ENCODE results near the gene ISM1. TPM values are rescaled to one million over a fixed set of nuclear protein-coding genes. Genes with fewer than 3 reads are reported as not detected.

The ISM1 gene
- polyA plus RNA-seq, 3 donors: not detected

DNA sequence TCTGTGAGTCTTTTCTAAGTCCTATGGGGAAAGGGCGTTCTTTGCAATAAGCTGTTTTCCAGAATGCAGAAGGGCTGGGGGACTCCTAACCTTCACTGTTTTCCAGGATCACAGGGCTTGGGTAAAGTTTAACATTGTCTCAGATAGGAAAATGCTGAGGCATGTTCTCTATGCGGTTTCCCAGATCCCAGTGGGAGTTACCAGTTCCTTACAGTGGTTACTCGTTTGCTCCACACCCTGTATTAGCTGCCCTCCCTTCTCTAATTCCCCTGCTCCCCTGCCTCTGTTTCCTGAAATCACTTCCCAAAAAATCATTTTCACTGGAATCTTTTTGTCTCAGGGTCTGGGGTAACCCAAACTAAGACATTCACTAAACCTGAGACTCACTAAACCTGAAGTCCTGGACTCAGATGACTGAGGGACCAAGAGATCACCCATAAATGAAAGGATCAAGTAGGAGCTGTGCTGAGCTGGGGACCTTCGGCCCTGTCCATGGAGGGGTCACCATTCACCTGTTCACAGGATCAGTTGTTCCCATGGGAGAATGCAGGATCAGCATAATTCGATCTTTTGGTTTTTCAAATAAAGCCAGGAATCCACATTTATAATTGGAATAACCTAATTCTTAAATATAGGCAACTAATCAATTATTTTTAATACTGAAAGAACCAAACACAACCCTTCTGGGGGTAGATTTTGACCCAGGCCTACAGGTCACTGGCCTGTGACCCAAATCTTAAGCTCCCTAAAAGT lies 76.2 kb downstream of the ISM1 start:
- no peak for DNase-seq
- no peak overlapping the region for H3K4me3 Mint-ChIP-seq
- peaks cover 0 to 6% (median 4%) of the 10 kb centered on the region in 3 donors for H3K27me3 Mint-ChIP-seq (ENCODE audit: low read depth in 3 of 3)
- no peak overlapping the region for H3K9ac ChIP-seq (ENCODE audit: insufficient read depth, low read length, poor library complexity, severe bottlenecking)
- no peaks in the 10 kb centered on the region for H4K20me1 ChIP-seq (ENCODE audit: insufficient read depth, low read length)
- no peak overlapping the region for H3K4me3 ChIP-seq (replicated peaks in 1 of 3; ENCODE audit: low read depth in 2 of 3, low read length in 3 of 3)
- H3K4me1 ChIP-seq (ENCODE audit: control insufficient read depth in 1 of 2, insufficient read depth in 2 of 2, low read length in 2 of 2): no peaks in the 10 kb centered on the region
- H3K36me3 Mint-ChIP-seq: no peaks in the 10 kb centered on the region
- no peaks in the 10 kb centered on the region for H3K79me2 ChIP-seq (ENCODE audit: insufficient read depth, low read length)
- no peaks in the 10 kb centered on the region for H3K4me1 Mint-ChIP-seq
- TF ChIP-seq CTCF (IDR thresholded peaks at IDR 0.05): no peak
- no peak overlapping the region for H2AFZ ChIP-seq (ENCODE audit: insufficient read depth, low read depth, low read length, poor library complexity, severe bottlenecking)
- 96% methylated on average over 3 of the region's 5 CpGs for WGBS (ENCODE audit: insufficient coverage)
- no peak overlapping the region for H3K27ac Mint-ChIP-seq
- no peaks in the 10 kb centered on the region for H3K27me3 ChIP-seq (ENCODE audit: control insufficient read depth in 2 of 2, insufficient read depth in 2 of 2, low read length in 2 of 2)
- intact Hi-C loops (cut with micrococcal nuclease): no loop called here
- H3K9me3 ChIP-seq (replicated peaks in 1 of 2; ENCODE audit: control insufficient read depth in 1 of 2, insufficient read depth in 1 of 2, low read length in 2 of 2): no peaks in the 10 kb centered on the region
- no peaks in the 10 kb centered on the region for H3K36me3 ChIP-seq (replicated peaks in 1 of 2; ENCODE audit: control insufficient read depth in 1 of 2, insufficient read depth in 2 of 2, low read length in 2 of 2)
- no peaks in the 10 kb centered on the region for H3K9me3 Mint-ChIP-seq
- no peak overlapping the region for H3K27ac ChIP-seq (ENCODE audit: low read depth in 1 of 2, low read length in 2 of 2)
- H3K4me2 ChIP-seq (replicated peaks; ENCODE audit: extremely low read depth, low read length, poor library complexity, severe bottlenecking): no peak overlapping the region

DNA sequence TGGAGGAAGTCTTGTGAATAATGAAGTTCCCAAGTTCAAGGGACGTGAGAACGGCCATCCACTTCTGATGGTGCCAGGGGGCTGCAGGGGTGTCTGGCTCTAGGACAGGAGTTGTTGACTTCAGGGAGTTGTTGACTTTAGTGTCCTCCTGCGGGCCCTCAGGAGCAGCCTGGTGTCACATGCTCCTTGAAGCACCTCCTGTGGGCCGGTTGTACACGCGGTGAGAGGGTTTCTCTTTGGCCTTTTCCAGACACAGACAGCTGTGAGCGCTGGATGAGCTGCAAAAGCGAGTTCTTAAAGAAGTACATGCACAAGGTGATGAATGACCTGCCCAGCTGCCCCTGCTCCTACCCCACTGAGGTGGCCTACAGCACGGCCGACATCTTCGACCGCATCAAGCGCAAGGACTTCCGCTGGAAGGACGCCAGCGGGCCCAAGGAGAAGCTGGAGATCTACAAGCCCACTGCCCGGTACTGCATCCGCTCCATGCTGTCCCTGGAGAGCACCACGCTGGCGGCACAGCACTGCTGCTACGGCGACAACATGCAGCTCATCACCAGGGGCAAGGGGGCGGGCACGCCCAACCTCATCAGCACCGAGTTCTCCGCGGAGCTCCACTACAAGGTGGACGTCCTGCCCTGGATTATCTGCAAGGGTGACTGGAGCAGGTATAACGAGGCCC lies 77.8 kb downstream of the ISM1 start:
- Histone ChIP-seq H3K9me3 (replicated peaks in 1 of 2; ENCODE audit: control insufficient read depth in 1 of 2, insufficient read depth in 1 of 2, low read length in 2 of 2) (no peaks in the 10 kb centered on the region), H3K36me3 (replicated peaks in 1 of 2; ENCODE audit: control insufficient read depth in 1 of 2, insufficient read depth in 2 of 2, low read length in 2 of 2) (no peaks in the 10 kb centered on the region), H3K4me1 (ENCODE audit: control insufficient read depth in 1 of 2, insufficient read depth in 2 of 2, low read length in 2 of 2) (no peaks in the 10 kb centered on the region), H4K20me1 (ENCODE audit: insufficient read depth, low read length) (no peaks in the 10 kb centered on the region), H2AFZ (ENCODE audit: insufficient read depth, low read depth, low read length, poor library complexity, severe bottlenecking) (no peak overlapping the region), H3K4me3 (replicated peaks in 1 of 3; ENCODE audit: low read depth in 2 of 3, low read length in 3 of 3) (no peak overlapping the region), H3K27me3 (ENCODE audit: control insufficient read depth in 2 of 2, insufficient read depth in 2 of 2, low read length in 2 of 2) (no peaks in the 10 kb centered on the region), H3K9ac (ENCODE audit: insufficient read depth, low read length, poor library complexity, severe bottlenecking) (no peak overlapping the region), H3K27ac (ENCODE audit: low read depth in 1 of 2, low read length in 2 of 2) (no peak overlapping the region), H3K79me2 (ENCODE audit: insufficient read depth, low read length) (no peaks in the 10 kb centered on the region), H3K4me2 (replicated peaks; ENCODE audit: extremely low read depth, low read length, poor library complexity, severe bottlenecking) (no peak overlapping the region)
- no peaks in the 10 kb centered on the region for H3K4me1 Mint-ChIP-seq
- DNase-seq: no peak
- 93% methylated on average over 29 of the region's 29 CpGs for WGBS (ENCODE audit: insufficient coverage)
- peaks cover 0 to 2% (median 0%) of the 10 kb centered on the region in 7 donors for H3K9me3 Mint-ChIP-seq
- H3K4me3 Mint-ChIP-seq: no peak overlapping the region
- no peaks in the 10 kb centered on the region for H3K36me3 Mint-ChIP-seq
- no peak for TF ChIP-seq CTCF (IDR thresholded peaks at IDR 0.05)
- intact Hi-C loops (cut with micrococcal nuclease): no loop called here
- no peak overlapping the region for H3K27ac Mint-ChIP-seq
- H3K27me3 Mint-ChIP-seq (ENCODE audit: low read depth in 3 of 3): peaks cover 0 to 6% (median 3%) of the 10 kb centered on the region in 3 donors
